Central memory CD8-positive, alpha-beta T cell (primary cell): ENCODE measurements around the gene PGRMC1.
A peak's percentile ranks its signal among the peaks of the same experiment; 100 is the strongest.
"Not testable (repeated sequence)": the region's sequence is repeated elsewhere in the genome, so short reads cannot be mapped to it uniquely, and the experiment has no call there.

Source experiments
- ATAC-seq: fragments of 150-1000 bp; cut with Tn5 transposase; replicated peaks from 2 replicates; pipeline ENCODE4 v1.10.0; 2022; ENCODE audit warnings: mild to moderate bottlenecking, moderate FRiP score, moderate number of reproducible peaks; ENCODE audit not compliant: poor library complexity, severe bottlenecking; ENCODE audit errors: extremely low read depth
- DNase-seq, 2 donors: peaks; one replicate each; pipeline ENCODE4 v3.0.0; 2021; ENCODE audit warnings: low spot score in 2 of 2
- H3K27ac Mint-ChIP-seq: one replicate; pipeline ENCODE4 v1.8.0; 2022; ENCODE audit warnings: low read depth, mild to moderate bottlenecking, moderate library complexity, mixed read lengths
- H3K27me3 Mint-ChIP-seq: one replicate; pipeline ENCODE4 v1.8.0; 2022; ENCODE audit warnings: mixed read lengths
- H3K36me3 Mint-ChIP-seq: one replicate; pipeline ENCODE4 v1.8.0; 2022; ENCODE audit warnings: mild to moderate bottlenecking, moderate library complexity, mixed read lengths; ENCODE audit not compliant: insufficient read depth
- H3K4me1 Mint-ChIP-seq: one replicate; pipeline ENCODE4 v1.8.0; 2022; ENCODE audit warnings: mixed read lengths
- H3K4me3 Mint-ChIP-seq: one replicate; pipeline ENCODE4 v1.8.0; 2022; ENCODE audit warnings: mild to moderate bottlenecking, moderate library complexity, mixed read lengths
- H3K9me3 Mint-ChIP-seq: one replicate; pipeline ENCODE4 v1.8.0; 2022; ENCODE audit warnings: mixed read lengths

The PGRMC1 gene

DNA sequence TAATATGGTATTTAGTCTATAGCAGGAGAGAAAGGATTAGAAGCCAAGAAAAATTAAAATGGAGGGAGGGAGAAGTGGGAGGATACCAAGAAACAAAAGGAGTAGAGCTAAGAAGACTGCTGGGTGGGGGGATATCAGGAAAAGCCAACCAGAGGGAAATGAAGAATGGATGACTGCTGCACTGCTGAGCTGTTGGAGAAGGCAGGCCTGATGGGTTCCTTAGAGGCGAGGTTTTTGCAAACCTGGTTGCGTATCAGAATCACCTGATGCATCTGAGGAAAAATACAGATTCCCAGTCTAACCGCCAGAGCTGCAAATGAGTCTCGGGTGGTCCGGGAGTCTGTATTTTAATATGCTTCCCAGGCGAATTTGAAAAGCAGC, 1.5 kb downstream of the PGRMC1 start:
- peak overlapping the region; percentile 39 for H3K27ac Mint-ChIP-seq
- H3K4me1 Mint-ChIP-seq: peaks cover 27% of the 10 kb centered on the region
- no peak for DNase-seq
- no peaks in the 10 kb centered on the region for H3K9me3 Mint-ChIP-seq
- H3K36me3 Mint-ChIP-seq: peaks cover 12% of the 10 kb centered on the region
- no peaks in the 10 kb centered on the region for H3K27me3 Mint-ChIP-seq
- ATAC-seq: no peak
- peak overlapping the region; percentile 79 for H3K4me3 Mint-ChIP-seq

DNA sequence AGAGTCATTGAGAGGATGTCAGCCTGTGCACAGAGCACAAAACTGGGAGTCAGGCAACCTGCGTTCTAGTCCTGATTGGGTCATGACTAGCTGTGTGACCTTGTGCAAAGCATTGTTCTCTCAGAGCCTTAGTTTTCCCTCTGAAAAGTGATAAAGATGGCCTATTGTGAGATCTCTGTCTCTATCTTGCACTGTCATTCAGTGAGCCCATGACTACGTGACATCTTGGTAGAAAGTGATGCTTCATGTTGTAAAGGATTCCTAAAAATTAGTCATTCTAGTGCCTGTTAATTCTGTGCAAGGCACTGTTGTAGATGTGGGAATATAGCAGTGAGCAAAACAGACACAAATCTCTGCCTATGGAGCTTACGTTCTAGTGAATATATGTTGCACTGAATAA, 2.5 kb downstream of the PGRMC1 start:
- Mint-ChIP-seq H3K27ac (no peak overlapping the region), H3K4me3 (no peak overlapping the region), H3K27me3 (no peaks in the 10 kb centered on the region), H3K36me3 (peaks cover 15% of the 10 kb centered on the region), H3K9me3 (no peaks in the 10 kb centered on the region), H3K4me1 (peaks cover 27% of the 10 kb centered on the region)
- no peak for DNase-seq
- ATAC-seq: no peak

DNA sequence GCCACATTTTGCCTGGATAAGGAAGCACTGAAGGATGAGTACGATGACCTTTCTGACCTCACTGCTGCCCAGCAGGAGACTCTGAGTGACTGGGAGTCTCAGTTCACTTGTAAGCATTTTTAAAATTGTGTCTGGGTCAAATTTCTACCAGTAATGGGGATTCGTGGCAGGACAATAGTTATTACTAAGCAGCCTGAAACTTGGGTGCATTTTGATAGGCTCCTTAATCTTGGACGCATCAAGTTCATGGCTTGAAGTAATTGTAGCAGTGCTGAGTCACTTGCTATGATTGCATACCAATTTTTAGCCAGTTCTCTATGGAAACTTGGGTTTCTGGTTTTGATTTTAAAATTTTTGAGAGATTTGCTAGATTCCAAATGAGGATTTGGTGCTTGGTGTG, 4.3 kb downstream of the PGRMC1 start:
- Mint-ChIP-seq H3K36me3 (peaks cover 22% of the 10 kb centered on the region), H3K27me3 (no peaks in the 10 kb centered on the region), H3K9me3 (no peaks in the 10 kb centered on the region), H3K4me1 (peaks cover 26% of the 10 kb centered on the region), H3K27ac (no peak overlapping the region), H3K4me3 (no peak overlapping the region)
- no peak for DNase-seq
- ATAC-seq: no peak

DNA sequence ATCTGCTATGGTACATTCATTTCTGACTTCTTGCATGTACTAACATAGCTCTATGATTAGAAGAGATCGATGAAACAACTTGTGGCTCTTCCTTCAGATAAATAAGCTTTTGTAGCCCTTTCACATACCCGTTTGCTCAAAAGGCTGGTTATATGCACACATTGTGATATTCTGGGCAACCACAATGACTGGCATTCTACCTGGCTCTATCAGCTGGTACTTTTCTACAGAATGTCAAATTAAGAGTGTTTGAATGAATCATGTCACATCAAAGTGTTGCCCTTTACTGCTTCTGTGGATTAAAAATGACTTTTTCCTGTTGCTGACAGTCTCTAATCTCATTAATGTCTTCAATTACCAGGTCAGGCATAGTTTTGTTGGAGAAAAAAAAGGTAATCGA, 11.6 kb downstream of the PGRMC1 start:
- Mint-ChIP-seq H3K4me3 (no peak overlapping the region), H3K27ac (no peak overlapping the region), H3K4me1 (no peaks in the 10 kb centered on the region), H3K27me3 (no peaks in the 10 kb centered on the region), H3K36me3 (peaks cover 9% of the 10 kb centered on the region), H3K9me3 (no peaks in the 10 kb centered on the region)
- ATAC-seq (no peak), DNase-seq (no peak)

DNA sequence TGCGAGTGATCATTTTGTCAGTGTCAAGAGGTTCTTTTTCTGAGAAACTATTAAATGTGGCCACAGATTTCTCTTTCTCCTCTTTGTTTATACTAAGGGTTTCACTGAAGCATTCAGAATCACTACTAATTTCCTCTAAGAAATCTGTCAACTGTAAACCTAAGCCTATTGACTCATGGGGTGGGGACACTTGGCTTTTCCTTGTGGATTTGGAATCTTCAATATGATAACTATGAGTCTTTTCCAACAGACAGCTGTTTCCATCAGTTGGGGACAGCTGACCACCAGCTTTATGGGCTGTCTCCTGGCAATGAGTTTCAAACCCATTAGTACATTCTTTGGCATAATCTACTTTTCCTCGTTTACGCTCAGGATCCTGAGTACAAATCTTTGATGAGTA, 13.8 kb downstream of the PGRMC1 start:
- no peak overlapping the region for H3K27ac Mint-ChIP-seq
- H3K4me1 Mint-ChIP-seq: no peaks in the 10 kb centered on the region
- ATAC-seq: no peak
- no peaks in the 10 kb centered on the region for H3K9me3 Mint-ChIP-seq
- peaks cover 1% of the 10 kb centered on the region for H3K36me3 Mint-ChIP-seq
- no peaks in the 10 kb centered on the region for H3K27me3 Mint-ChIP-seq
- H3K4me3 Mint-ChIP-seq: no peak overlapping the region
- no peak for DNase-seq

DNA sequence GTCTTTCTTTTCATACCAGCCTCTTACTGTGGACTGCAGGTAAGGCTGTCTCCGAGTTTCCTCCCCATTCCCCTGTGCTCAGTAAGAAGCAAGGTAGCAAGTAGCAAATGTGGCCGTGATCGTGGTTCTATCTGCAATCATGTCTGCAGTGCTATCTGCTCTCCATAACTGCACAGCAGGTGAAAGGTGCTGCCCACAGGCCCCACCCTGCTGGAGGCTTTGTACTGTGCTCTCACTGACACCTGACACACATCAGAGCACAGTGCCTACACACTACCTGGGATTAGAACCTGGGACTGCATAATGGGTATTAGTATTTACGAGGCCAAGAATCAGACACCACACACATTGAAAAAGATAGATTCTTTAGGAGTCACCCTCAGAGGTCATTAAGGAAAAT, 15.3 kb downstream of the PGRMC1 start:
- Mint-ChIP-seq H3K4me1 (no peaks in the 10 kb centered on the region), H3K27ac (no peak overlapping the region), H3K36me3 (no peaks in the 10 kb centered on the region), H3K4me3 (no peak overlapping the region), H3K27me3 (peaks cover under 1% of the 10 kb centered on the region), H3K9me3 (no peaks in the 10 kb centered on the region)
- DNase-seq: no peak
- ATAC-seq: no peak

DNA sequence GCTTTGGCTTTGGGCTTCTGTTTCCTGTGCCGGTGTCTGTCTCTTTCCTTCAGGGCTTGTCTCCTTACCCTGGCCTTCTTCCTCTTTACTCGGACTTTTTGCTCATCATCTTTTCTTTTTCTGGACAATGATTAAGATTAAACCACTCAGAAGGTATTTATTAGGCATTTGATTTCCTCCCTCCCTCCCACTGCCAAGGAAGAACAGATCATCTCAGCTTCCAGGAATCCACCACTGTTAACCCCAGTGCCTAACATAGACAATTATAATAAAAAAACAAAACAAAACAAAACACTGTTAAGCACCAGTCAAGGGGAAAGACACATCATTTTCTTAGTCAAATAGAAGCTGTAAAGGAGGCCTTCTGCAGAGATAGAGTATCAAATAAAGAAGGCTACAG, 16.6 kb downstream of the PGRMC1 start:
- ATAC-seq: no peak
- H3K4me3 Mint-ChIP-seq: no peak overlapping the region
- no peaks in the 10 kb centered on the region for H3K9me3 Mint-ChIP-seq
- peaks cover 14% of the 10 kb centered on the region for H3K27me3 Mint-ChIP-seq
- no peaks in the 10 kb centered on the region for H3K4me1 Mint-ChIP-seq
- DNase-seq: no peak
- H3K27ac Mint-ChIP-seq: no peak overlapping the region
- no peaks in the 10 kb centered on the region for H3K36me3 Mint-ChIP-seq

DNA sequence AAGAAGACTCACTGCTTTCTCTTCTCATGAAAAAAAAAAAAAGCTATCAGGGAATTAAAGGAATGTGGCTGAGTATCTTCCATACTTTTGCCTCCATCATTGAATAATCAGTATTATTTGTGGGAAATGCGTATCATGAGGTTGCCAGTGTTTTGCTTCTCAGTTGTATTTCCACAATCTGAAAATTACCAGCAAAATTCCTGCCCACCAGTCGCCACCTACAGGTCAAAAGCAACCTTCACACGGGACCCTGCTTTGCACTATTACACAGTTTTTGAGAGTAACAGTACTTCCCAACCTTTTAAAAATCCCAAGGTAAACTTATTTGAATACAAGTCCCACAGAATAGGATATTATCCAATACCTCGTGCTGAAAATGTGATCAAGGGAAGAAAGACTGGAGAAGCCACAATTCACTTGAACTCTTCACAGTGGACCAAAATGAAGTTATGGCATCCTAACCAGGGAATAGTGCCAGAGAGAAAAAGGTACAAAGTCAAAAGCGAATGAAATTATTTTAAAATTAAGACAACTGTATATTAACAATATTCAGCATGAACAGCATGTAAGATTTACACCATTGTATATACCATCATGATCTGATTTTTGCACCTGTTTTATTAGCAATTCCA, 30.4 kb downstream of the PGRMC1 start:
- ATAC-seq: no peak
- Mint-ChIP-seq H3K27ac (no peak overlapping the region), H3K27me3 (peaks cover 8% of the 10 kb centered on the region), H3K9me3 (no peaks in the 10 kb centered on the region), H3K4me3 (no peak overlapping the region), H3K4me1 (no peaks in the 10 kb centered on the region), H3K36me3 (no peaks in the 10 kb centered on the region)
- no peak for DNase-seq

DNA sequence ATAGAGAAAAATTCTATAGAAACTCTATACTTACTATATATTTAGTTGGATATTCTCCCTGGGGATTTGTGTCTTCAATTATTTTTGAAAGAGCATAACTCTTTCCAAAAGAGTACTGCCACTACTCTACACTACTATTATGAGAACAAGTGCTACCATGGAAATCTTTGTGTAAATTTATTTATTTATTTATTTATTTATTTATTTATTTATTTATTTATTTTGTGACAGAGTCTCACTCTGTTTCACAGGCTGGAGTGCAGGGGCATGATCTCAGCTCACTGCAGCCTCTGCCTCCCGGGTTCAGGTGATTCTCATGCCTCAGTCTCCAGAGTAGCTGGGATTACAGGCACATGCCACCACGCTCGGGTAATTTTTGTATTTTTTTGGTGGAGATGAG, 31.0 kb downstream of the PGRMC1 start:
- H3K36me3 Mint-ChIP-seq, H3K27me3 Mint-ChIP-seq, ATAC-seq, H3K4me1 Mint-ChIP-seq, DNase-seq, H3K9me3 Mint-ChIP-seq, H3K27ac Mint-ChIP-seq, H3K4me3 Mint-ChIP-seq: not testable (repeated sequence)

DNA sequence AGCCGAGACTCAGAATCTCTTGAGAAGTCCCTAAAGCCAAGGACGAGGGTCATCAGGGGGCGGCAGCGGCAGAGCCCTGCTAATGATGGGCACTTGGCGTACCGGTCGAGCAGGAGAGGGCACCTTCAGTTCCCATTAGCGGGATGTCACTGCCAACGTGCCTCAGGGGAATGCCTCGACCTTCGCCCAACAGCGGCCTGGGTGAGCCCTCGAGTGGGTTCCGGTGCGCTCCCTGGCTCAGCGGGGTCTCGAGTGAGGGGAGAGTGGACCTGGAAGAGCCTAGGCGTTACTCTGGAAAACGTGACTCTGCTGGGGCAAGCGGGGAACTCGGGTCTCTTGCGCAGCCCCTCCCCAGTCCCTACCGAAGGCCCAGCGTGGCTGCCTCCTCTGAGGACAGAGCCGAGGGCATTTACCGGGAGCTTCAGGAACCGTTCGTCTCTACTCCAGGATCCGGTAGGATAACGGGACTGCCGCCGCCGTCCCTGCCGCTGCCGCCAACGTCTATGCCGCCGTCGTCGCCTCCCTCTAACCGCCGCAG, 36.9 kb downstream of the PGRMC1 start:
- Mint-ChIP-seq H3K9me3 (no peaks in the 10 kb centered on the region), H3K27me3 (peaks cover 9% of the 10 kb centered on the region), H3K4me3 (peak overlapping the region; percentile 32), H3K27ac (no peak overlapping the region), H3K4me1 (no peaks in the 10 kb centered on the region), H3K36me3 (no peaks in the 10 kb centered on the region)
- DNase-seq: no peak
- ATAC-seq: no peak

DNA sequence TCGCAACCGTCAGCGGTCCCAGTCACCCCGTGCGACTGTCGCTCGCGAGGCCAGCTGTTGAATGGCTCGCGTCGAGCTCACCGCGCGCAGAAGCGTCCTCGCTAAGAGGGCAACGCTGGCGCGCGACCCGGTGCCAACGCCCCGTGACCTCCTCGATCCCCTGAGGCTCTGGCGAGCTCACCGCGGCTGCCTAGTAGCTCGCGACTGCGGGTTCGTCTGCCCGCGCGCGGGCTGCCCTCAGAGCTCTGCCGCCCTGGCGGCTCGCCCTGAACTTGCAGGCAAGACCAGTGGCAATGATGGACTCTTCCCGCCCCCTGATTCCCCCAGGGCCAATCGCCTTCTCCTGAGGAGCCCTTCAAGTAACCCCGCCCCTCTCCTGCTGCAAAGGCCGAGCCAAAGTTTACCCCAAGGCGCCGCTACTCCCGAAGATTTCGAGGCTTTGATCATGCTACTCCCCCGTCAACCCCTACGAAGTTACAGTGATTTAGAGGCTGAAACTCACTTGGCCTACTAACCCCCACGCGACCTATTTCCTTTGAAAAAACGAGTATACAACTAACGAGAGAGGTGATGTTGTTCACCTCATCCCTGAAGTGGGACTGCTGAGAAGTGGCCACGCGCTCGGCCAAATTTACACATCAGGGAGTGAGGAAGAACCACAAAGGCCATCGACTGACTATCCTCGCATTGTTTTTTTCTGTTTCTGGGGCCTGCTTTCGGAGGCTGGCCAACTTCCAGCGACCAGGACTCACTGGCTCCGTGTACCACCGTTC, 37.5 kb downstream of the PGRMC1 start:
- Mint-ChIP-seq H3K36me3 (no peaks in the 10 kb centered on the region), H3K4me3 (peak overlapping the region; percentile 32), H3K9me3 (no peaks in the 10 kb centered on the region), H3K4me1 (no peaks in the 10 kb centered on the region), H3K27me3 (peaks cover 9% of the 10 kb centered on the region), H3K27ac (no peak overlapping the region)
- DNase-seq: peak in 1 of 2 donors; percentile 13
- ATAC-seq: peak; percentile 56

DNA sequence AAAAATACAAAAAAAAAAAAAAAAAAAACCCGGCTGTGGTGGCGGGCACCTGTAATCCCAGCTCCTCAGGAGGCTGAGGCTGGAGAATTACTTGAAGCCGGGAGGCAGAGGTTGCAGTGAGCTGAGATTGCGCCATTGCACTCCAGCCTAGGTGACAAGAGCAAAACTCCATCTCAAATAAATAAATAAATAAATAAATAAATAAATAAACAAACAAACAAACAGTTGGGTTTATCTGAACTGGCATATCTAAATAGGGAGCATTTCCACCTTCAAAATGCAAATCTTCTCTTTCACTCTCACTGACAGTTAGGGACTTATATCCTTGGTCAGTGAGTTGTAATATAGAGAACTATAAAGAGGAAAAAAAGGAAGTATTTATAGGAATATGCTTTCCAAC, 46.3 kb downstream of the PGRMC1 start:
- H3K4me1 Mint-ChIP-seq, DNase-seq, H3K36me3 Mint-ChIP-seq, H3K9me3 Mint-ChIP-seq, H3K4me3 Mint-ChIP-seq, H3K27ac Mint-ChIP-seq, ATAC-seq: not testable (repeated sequence)
- peaks cover 30% of the 10 kb centered on the region for H3K27me3 Mint-ChIP-seq

DNA sequence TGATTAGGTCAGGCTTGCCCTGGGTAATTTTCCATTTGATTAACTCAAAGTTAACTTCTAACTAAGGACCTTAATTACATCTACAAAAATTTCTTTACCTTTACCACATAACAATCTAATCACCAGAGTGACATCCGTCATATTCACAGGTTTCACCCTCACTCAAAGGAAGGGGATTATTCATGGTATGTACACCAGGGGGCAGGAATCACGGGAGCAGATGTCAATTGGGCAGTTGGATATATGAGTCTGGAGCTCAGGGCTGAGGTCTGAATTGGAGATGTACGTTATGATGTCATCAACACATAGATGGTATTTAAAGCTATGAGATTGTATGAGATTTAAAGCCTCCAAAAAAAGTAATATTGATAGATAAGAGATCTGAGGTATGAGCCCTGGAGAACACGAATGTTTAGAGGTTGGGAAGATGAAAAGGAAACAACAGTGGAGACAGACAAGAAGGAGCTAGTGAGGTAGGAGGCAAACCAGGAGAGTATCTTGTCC, 52.9 kb downstream of the PGRMC1 start:
- H3K27ac Mint-ChIP-seq: no peak overlapping the region

More for the DNA sequence above, 52.9 kb downstream of the PGRMC1 start:
- Mint-ChIP-seq H3K36me3 (no peaks in the 10 kb centered on the region), H3K27me3 (peaks cover 19% of the 10 kb centered on the region), H3K4me1 (no peaks in the 10 kb centered on the region), H3K4me3 (no peak overlapping the region), H3K9me3 (no peaks in the 10 kb centered on the region)
- DNase-seq (no peak), ATAC-seq (no peak)
